ENCODE measurements around the gene SPATA16.

The SPATA16 gene

GRCh38 chr3:173055228-173055933 is 85.7 kb downstream of the SPATA16 start:
- Histone ChIP-seq H3K27ac (no peak overlapping the region), H3K9ac (no peak overlapping the region), H3K79me2 (no peaks in the 10 kb centered on the region), H2AFZ (no peak overlapping the region), H3K4me2 (ENCODE audit: low read length) (no peak overlapping the region), H3K36me3 (ENCODE audit: control insufficient read depth, insufficient read depth, low read length) (no peaks in the 10 kb centered on the region), H3K27me3 (ENCODE audit: control insufficient read depth, insufficient read depth, low read length) (no peaks in the 10 kb centered on the region), H3K4me1 (no peaks in the 10 kb centered on the region), H3K4me3 (ENCODE audit: low read depth, low read length) (no peak overlapping the region), H3K9me3 (ENCODE audit: control insufficient read depth, low read length) (no peaks in the 10 kb centered on the region)
- TF ChIP-seq, protein P1, sequence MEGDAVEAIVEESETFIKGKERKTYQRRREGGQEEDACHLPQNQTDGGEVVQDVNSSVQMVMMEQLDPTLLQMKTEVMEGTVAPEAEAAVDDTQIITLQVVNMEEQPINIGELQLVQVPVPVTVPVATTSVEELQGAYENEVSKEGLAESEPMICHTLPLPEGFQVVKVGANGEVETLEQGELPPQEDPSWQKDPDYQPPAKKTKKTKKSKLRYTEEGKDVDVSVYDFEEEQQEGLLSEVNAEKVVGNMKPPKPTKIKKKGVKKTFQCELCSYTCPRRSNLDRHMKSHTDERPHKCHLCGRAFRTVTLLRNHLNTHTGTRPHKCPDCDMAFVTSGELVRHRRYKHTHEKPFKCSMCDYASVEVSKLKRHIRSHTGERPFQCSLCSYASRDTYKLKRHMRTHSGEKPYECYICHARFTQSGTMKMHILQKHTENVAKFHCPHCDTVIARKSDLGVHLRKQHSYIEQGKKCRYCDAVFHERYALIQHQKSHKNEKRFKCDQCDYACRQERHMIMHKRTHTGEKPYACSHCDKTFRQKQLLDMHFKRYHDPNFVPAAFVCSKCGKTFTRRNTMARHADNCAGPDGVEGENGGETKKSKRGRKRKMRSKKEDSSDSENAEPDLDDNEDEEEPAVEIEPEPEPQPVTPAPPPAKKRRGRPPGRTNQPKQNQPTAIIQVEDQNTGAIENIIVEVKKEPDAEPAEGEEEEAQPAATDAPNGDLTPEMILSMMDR (IDR thresholded peaks at IDR 0.05), result no peak

DNA sequence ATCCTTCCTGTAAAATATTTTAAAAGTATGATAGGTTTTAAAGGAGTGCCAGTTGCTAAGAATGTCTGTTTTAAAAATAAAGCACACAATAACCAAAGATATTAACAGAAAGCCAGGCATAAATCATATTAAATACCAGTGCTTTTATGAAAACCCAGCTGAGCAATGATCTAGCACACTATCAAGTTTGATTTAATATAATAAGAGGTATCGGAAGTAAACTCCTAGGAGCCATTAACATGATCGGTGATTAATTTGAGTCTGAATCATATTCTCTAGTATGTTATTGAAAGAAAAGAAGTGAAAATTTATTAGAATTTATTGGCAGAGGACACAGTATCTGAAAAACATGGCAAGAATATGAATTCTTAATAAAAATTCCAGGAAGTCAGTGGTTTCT is 91.7 kb downstream of the SPATA16 start:
- Histone ChIP-seq H3K4me2 (ENCODE audit: low read length) (no peak overlapping the region), H3K4me1 (no peaks in the 10 kb centered on the region), H3K9me3 (ENCODE audit: control insufficient read depth, low read length) (no peaks in the 10 kb centered on the region), H3K27me3 (ENCODE audit: control insufficient read depth, insufficient read depth, low read length) (no peaks in the 10 kb centered on the region), H3K9ac (no peak overlapping the region), H3K4me3 (ENCODE audit: low read depth, low read length) (no peak overlapping the region), H3K79me2 (no peaks in the 10 kb centered on the region), H3K36me3 (ENCODE audit: control insufficient read depth, insufficient read depth, low read length) (no peaks in the 10 kb centered on the region), H2AFZ (no peak overlapping the region), H3K27ac (no peak overlapping the region)
- TF ChIP-seq, protein P1 (IDR thresholded peaks at IDR 0.05), result no peak

DNA sequence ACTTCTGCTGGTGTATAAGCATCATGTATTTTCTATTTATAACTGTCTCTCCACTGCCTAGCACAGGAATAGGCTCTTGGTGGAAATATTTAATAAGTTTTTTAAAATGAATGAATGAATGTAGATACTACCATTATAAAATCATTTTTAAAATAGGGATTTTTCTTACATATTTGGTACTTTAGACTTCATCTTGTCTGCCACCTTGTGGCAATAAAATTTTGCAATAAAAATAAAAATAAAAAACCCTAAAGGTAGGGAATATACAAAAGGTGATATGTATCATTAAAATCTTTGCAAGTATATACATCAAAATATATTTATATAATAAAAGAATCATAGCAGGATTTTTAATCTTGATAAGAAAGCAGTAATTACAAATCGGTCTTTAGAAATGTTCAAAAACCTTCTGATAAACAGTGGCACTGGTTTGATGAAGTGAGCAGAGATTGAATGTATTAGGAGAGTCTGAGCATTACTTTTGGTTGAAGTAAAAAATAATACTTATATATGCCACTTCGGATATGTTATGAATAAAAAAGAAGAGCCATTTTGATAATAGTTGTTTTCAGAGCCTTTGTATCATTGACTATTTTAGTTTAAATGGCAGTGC is 95.2 kb downstream of the SPATA16 start:
- H3K79me2 ChIP-seq, result no peaks in the 10 kb centered on the region
- H3K36me3 ChIP-seq (ENCODE audit: control insufficient read depth, insufficient read depth, low read length), result no peaks in the 10 kb centered on the region
- no peak overlapping the region for H3K4me2 ChIP-seq (ENCODE audit: low read length)
- no peak overlapping the region for H3K4me3 ChIP-seq (ENCODE audit: low read depth, low read length)
- TF ChIP-seq, protein P1 (IDR thresholded peaks at IDR 0.05), result no peak
- no peak overlapping the region for H3K9ac ChIP-seq
- no peak overlapping the region for H3K27ac ChIP-seq
- H3K4me1 ChIP-seq, result no peaks in the 10 kb centered on the region
- H2AFZ ChIP-seq, result no peak overlapping the region
- H3K27me3 ChIP-seq (ENCODE audit: control insufficient read depth, insufficient read depth, low read length), result no peaks in the 10 kb centered on the region
- no peaks in the 10 kb centered on the region for H3K9me3 ChIP-seq (ENCODE audit: control insufficient read depth, low read length)

DNA sequence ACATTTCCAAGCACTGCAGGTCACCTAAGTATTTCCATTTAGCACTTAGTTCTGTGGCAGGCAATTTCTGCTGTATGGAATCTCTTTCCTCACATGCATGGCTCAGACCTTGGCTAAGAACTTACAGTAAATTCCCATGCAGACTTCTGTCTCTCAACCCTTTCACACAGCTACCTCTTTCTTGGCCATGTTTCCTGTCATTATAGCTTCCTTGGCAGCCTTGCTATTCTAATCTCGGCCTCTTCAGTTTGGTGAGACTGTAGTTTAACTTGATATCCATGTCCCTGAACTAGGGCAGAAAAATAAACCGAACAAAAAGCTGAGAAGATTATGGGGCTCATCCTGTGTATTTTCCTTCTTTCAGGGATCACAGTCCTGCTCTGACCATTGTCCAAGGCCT is 96.0 kb downstream of the SPATA16 start:
- H3K9me3 ChIP-seq (ENCODE audit: control insufficient read depth, low read length), result no peaks in the 10 kb centered on the region
- no peak overlapping the region for H3K9ac ChIP-seq
- H3K36me3 ChIP-seq (ENCODE audit: control insufficient read depth, insufficient read depth, low read length), result no peaks in the 10 kb centered on the region
- no peak overlapping the region for H3K4me3 ChIP-seq (ENCODE audit: low read depth, low read length)
- TF ChIP-seq, protein P1 (IDR thresholded peaks at IDR 0.05), result no peak
- H3K27me3 ChIP-seq (ENCODE audit: control insufficient read depth, insufficient read depth, low read length), result no peaks in the 10 kb centered on the region
- H3K4me1 ChIP-seq, result no peaks in the 10 kb centered on the region
- no peak overlapping the region for H3K4me2 ChIP-seq (ENCODE audit: low read length)
- H3K27ac ChIP-seq, result no peak overlapping the region
- no peak overlapping the region for H2AFZ ChIP-seq
- H3K79me2 ChIP-seq, result no peaks in the 10 kb centered on the region

DNA sequence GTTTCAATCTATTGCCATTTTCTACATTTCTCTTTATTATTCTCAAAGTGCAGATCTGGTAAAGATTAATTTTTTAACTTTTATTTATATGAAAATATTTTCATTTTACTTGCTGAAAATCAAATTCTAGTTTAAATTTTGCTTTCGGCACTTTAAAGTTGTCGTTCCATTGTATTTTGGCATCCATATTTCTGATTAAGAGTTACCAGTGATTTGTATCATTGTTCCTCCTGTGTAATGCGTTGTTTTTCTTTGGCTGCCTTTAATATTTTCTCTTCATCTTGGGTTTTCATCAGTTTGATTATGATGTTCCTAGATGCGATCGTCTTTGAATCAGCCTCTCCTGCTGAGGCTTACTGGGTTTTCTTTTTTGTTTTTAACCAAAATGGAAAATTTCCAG is 97.3 kb downstream of the SPATA16 start:
- TF ChIP-seq, protein P1 (IDR thresholded peaks at IDR 0.05), result no peak
- H3K9me3 ChIP-seq (ENCODE audit: control insufficient read depth, low read length), result no peaks in the 10 kb centered on the region
- H2AFZ ChIP-seq, result no peak overlapping the region
- H3K4me3 ChIP-seq (ENCODE audit: low read depth, low read length), result no peak overlapping the region
- no peaks in the 10 kb centered on the region for H3K4me1 ChIP-seq
- no peak overlapping the region for H3K9ac ChIP-seq
- H3K79me2 ChIP-seq, result no peaks in the 10 kb centered on the region
- H3K4me2 ChIP-seq (ENCODE audit: low read length), result no peak overlapping the region
- no peaks in the 10 kb centered on the region for H3K36me3 ChIP-seq (ENCODE audit: control insufficient read depth, insufficient read depth, low read length)
- no peaks in the 10 kb centered on the region for H3K27me3 ChIP-seq (ENCODE audit: control insufficient read depth, insufficient read depth, low read length)
- no peak overlapping the region for H3K27ac ChIP-seq
